H9 (cell line): Measurements from ENCODE around the gene PPP1CA. TPM values are rescaled to one million over a fixed set of nuclear protein-coding genes. Genes with fewer than 3 reads are reported as not detected.

Source experiments
- DNase-seq: peaks from one replicate; pipeline ENCODE4 v3.0.0-alpha.2; 2017
- H2AFZ ChIP-seq: one replicate; pipeline ENCODE4 v1.6.1; 2013; ENCODE audit warnings: mild to moderate bottlenecking, low read length, control low read depth, moderate library complexity
- H2AK5ac ChIP-seq: 2 replicates; pipeline ENCODE4 v1.6.1; 2013; ENCODE audit warnings: low read length, control low read depth, mixed read lengths; ENCODE audit not compliant: insufficient read length
- H2BK120ac ChIP-seq: one replicate; pipeline ENCODE4 v1.6.1; 2013; ENCODE audit warnings: low read depth, mild to moderate bottlenecking, low read length, control low read depth, inconsistent platforms; ENCODE audit not compliant: poor library complexity, severe bottlenecking
- H2BK12ac ChIP-seq: 2 replicates; pipeline ENCODE4 v1.6.1; 2013; ENCODE audit warnings: low read length, control low read depth, mixed read lengths, low read depth; ENCODE audit not compliant: insufficient read length
- H2BK15ac ChIP-seq: 2 replicates; pipeline ENCODE4 v1.6.1; 2013; ENCODE audit warnings: low read depth, low read length, control low read depth
- H2BK20ac ChIP-seq: one replicate; pipeline ENCODE4 v1.6.1; 2013; ENCODE audit warnings: low read depth, mild to moderate bottlenecking, low read length, control low read depth, inconsistent platforms; ENCODE audit not compliant: poor library complexity, severe bottlenecking
- H2BK5ac ChIP-seq: 2 replicates; pipeline ENCODE4 v1.6.1; 2013; ENCODE audit warnings: low read length, control low read depth, mixed read lengths; ENCODE audit not compliant: insufficient read length
- H3K14ac ChIP-seq: 2 replicates; pipeline ENCODE4 v1.6.1; 2013; ENCODE audit warnings: low read length, control low read depth; ENCODE audit not compliant: insufficient read depth
- H3K18ac ChIP-seq: 2 replicates; pipeline ENCODE4 v1.6.1; 2013; ENCODE audit warnings: low read depth, mild to moderate bottlenecking, mixed read lengths, low read length, control low read depth; ENCODE audit not compliant: insufficient read length
- H3K23ac ChIP-seq: 2 replicates; pipeline ENCODE4 v1.6.1; 2013; ENCODE audit warnings: low read length, control low read depth, mixed read lengths, low read depth; ENCODE audit not compliant: insufficient read length
- H3K23me2 ChIP-seq: 2 replicates; pipeline ENCODE4 v1.6.1; 2013; ENCODE audit warnings: low read depth, mild to moderate bottlenecking, mixed read lengths, low read length, control low read depth; ENCODE audit not compliant: insufficient read length, poor library complexity, severe bottlenecking
- H3K27ac ChIP-seq: 2 replicates; pipeline ENCODE4 v1.5.1; 2013; ENCODE audit warnings: low read length, control low read depth, mixed read lengths, low read depth; ENCODE audit not compliant: insufficient read length
- H3K27me3 ChIP-seq: 2 replicates; pipeline ENCODE4 v1.6.1; 2013; ENCODE audit warnings: low read length, control low read depth, inconsistent platforms; ENCODE audit not compliant: insufficient read depth
- H3K4ac ChIP-seq: 2 replicates; pipeline ENCODE4 v1.6.1; 2013; ENCODE audit warnings: low read depth, mild to moderate bottlenecking, control low read depth, inconsistent platforms, low read length, moderate library complexity
- H3K4me1 ChIP-seq: 2 replicates; pipeline ENCODE4 v1.6.1; 2013; ENCODE audit warnings: low read length, control low read depth, inconsistent platforms; ENCODE audit not compliant: insufficient read depth
- H3K4me2 ChIP-seq: 2 replicates; pipeline ENCODE4 v1.6.1; 2013; ENCODE audit warnings: low read length, control low read depth, mixed read lengths; ENCODE audit not compliant: insufficient read length, insufficient read depth
- H3K56ac ChIP-seq: 2 replicates; pipeline ENCODE4 v1.6.1; 2013; ENCODE audit warnings: low read depth, mild to moderate bottlenecking, mixed read lengths, low read length, control low read depth; ENCODE audit not compliant: insufficient read length
- H3K79me1 ChIP-seq: 2 replicates; pipeline ENCODE4 v1.6.1; 2013; ENCODE audit warnings: low read depth, mild to moderate bottlenecking, moderate library complexity, low read length, control low read depth, inconsistent platforms; ENCODE audit not compliant: insufficient read depth, poor library complexity, severe bottlenecking
- H3K79me2 ChIP-seq: 2 replicates; pipeline ENCODE4 v1.6.1; 2013; ENCODE audit warnings: low read length, control low read depth, inconsistent platforms; ENCODE audit not compliant: insufficient read depth
- H3K9ac ChIP-seq: 2 replicates; pipeline ENCODE4 v1.6.1; 2013; ENCODE audit warnings: low read length, control low read depth, mixed read lengths; ENCODE audit not compliant: insufficient read length; ENCODE audit errors: extremely low read depth
- H3K9me3 ChIP-seq: one replicate; pipeline ENCODE4 v1.6.1; 2013; ENCODE audit warnings: low read depth, low read length, inconsistent platforms; ENCODE audit not compliant: control insufficient read depth
- H3T11ph ChIP-seq: one replicate; pipeline ENCODE4 v1.6.1; 2013; ENCODE audit warnings: mild to moderate bottlenecking, low read length, control low read depth, inconsistent platforms
- H4K20me1 ChIP-seq: one replicate; pipeline ENCODE4 v1.6.1; 2013; ENCODE audit not compliant: control insufficient read depth, insufficient read length, insufficient read depth
- H4K5ac ChIP-seq: 2 replicates; pipeline ENCODE4 v1.6.1; 2013; ENCODE audit warnings: low read depth, mild to moderate bottlenecking, mixed read lengths, low read length, control low read depth; ENCODE audit not compliant: insufficient read length
- H4K8ac ChIP-seq: replicated peaks from 2 replicates; pipeline ENCODE4 v1.6.1; 2013; ENCODE audit warnings: low read length, control low read depth, mixed read lengths, low read depth; ENCODE audit not compliant: insufficient read length
- H4K91ac ChIP-seq: 2 replicates; pipeline ENCODE4 v1.6.1; 2013; ENCODE audit warnings: low read depth, mild to moderate bottlenecking, moderate library complexity, mixed read lengths, low read length, control low read depth; ENCODE audit not compliant: insufficient read length
- H3K27ac Mint-ChIP-seq, 3 experiments: 2 replicates in 2 of 3; 3 replicates in 1 of 3; pipeline ENCODE4 v1.8.0; 2020 to 2021; ENCODE audit warnings: mixed read lengths in 3 of 3, mild to moderate bottlenecking in 1 of 3, moderate library complexity in 1 of 3
- H3K27me3 Mint-ChIP-seq: 2 replicates; pipeline ENCODE4 v1.8.0; 2021; ENCODE audit warnings: low read depth, mild to moderate bottlenecking, moderate library complexity, mixed read lengths
- H3K36me3 Mint-ChIP-seq, 3 experiments: 2 replicates in 2 of 3; 3 replicates in 1 of 3; pipeline ENCODE4 v1.8.0; 2020 to 2021; ENCODE audit warnings: low read depth in 3 of 3, mixed read lengths in 3 of 3; ENCODE audit not compliant: insufficient read depth in 1 of 3
- H3K4me1 Mint-ChIP-seq, 2 experiments: 2 replicates each; pipeline ENCODE4 v1.8.0; 2020; ENCODE audit warnings: mixed read lengths in 2 of 2
- H3K4me3 Mint-ChIP-seq, 2 experiments: 2 replicates in 1 of 2; 3 replicates in 1 of 2; pipeline ENCODE4 v1.8.0; 2020 to 2021; ENCODE audit warnings: mild to moderate bottlenecking in 2 of 2, mixed read lengths in 2 of 2, moderate library complexity in 1 of 2
- H3K9me3 Mint-ChIP-seq, 2 experiments: 2 replicates in 1 of 2; 3 replicates in 1 of 2; pipeline ENCODE4 v1.8.0; 2020; ENCODE audit warnings: mild to moderate bottlenecking in 2 of 2, mixed read lengths in 2 of 2, moderate library complexity in 1 of 2
- CTCF ChIP-seq: fragments of 200-600 bp; sonication (generic); conservative IDR thresholded peaks from 3 replicates; pipeline ENCODE4 v1.8.0; 2021; ENCODE audit warnings: antibody characterized with exemption, mild to moderate bottlenecking
- WGBS: extraction: QIAGEN DNeasy Blood & Tissue Kit; methylation state at CpG from one replicate; pipeline ENCODE4 v1.1.7; 2013; ENCODE audit warnings: missing lambda C conversion rate, low lambda C conversion rate, mixed read lengths; ENCODE audit not compliant: insufficient read length; ENCODE audit errors: extremely low coverage; 5-methylcytosine and 5-hydroxymethylcytosine counted together
- total RNA-seq: library from RNA; stranded (reverse); gene quantifications from 2 replicates; pipeline ENCODE4 v1.2.1, GENCODE V29; 2021

Gene PPP1CA
- total RNA-seq, 1 experiment from 2014 or later: 205 TPM

DNA sequence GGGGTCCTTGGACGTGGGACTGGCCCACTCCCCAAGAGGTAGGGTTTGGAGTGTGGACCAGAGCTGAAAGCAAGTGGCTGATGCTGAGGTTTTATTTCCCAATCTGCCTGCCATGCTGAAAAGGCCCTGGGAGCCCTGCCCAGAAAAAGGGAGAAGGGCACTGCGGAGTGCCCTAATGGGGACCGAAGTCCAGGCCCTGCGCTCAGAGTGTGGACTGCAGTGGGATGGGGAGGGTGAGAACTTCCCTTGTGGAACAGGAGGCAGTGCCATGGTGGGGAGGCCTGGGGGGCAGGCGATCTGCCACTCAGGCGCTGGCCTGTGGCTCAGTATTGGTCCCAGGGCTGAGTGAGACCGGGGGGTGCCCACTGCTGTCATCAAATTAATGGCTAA, 46.6 kb upstream of the PPP1CA start:
- H3K14ac ChIP-seq: no peak overlapping the region
- H3K56ac ChIP-seq: no peak overlapping the region
- H2AK5ac ChIP-seq: no peak overlapping the region
- no peaks in the 10 kb centered on the region for H3K4me1 ChIP-seq
- no peak overlapping the region for H3K18ac ChIP-seq
- H3K23me2 ChIP-seq: no peaks in the 10 kb centered on the region
- no peak overlapping the region for H3T11ph ChIP-seq
- no peak overlapping the region for H3K27ac ChIP-seq
- H3K9ac ChIP-seq: no peak overlapping the region
- no peaks in the 10 kb centered on the region; a peak in 1 of 7 replicates for H3K36me3 Mint-ChIP-seq
- H4K20me1 ChIP-seq: no peaks in the 10 kb centered on the region
- H2AFZ ChIP-seq: no peak overlapping the region
- H3K79me2 ChIP-seq: no peaks in the 10 kb centered on the region
- no peaks in the 10 kb centered on the region for H3K9me3 ChIP-seq
- H3K4me2 ChIP-seq: no peak overlapping the region
- H3K27me3 Mint-ChIP-seq: peaks cover 15% of the 10 kb centered on the region
- DNase-seq: no peak
- no CpG with 5 or more reads among the region's 7 CpGs for WGBS
- no peak overlapping the region for H4K91ac ChIP-seq
- no peak overlapping the region for H2BK120ac ChIP-seq
- H4K5ac ChIP-seq: no peak overlapping the region
- no peak overlapping the region for H3K23ac ChIP-seq
- no peak overlapping the region for H3K27ac Mint-ChIP-seq
- H2BK15ac ChIP-seq: no peak overlapping the region
- no peak for TF ChIP-seq CTCF
- H3K27me3 ChIP-seq: no peaks in the 10 kb centered on the region
- 0 out of 4 replicates have a peak, but pooled peaks cover 2 to 7% of the 10 kb centered on the region in 2 experiments for H3K4me1 Mint-ChIP-seq
- H3K9me3 Mint-ChIP-seq: no peaks in the 10 kb centered on the region
- H3K4me3 Mint-ChIP-seq: no peak overlapping the region
- H4K8ac ChIP-seq: no peak overlapping the region
- no peak overlapping the region for H2BK5ac ChIP-seq
- H2BK12ac ChIP-seq: no peak overlapping the region
- no peak overlapping the region for H3K4ac ChIP-seq
- no peak overlapping the region for H2BK20ac ChIP-seq
- H3K79me1 ChIP-seq: no peaks in the 10 kb centered on the region
